SU-DHL-6 (cell line): ENCODE measurements around the gene ADAT3.

Experiments
- H2AFZ ChIP-seq: fragments of 200-600 bp; sonication (generic); 2 replicates; pipeline ENCODE4 v1.6.1; 2014; ENCODE audit warnings: low read depth, mild to moderate bottlenecking, moderate library complexity, mixed read lengths, antibody characterized with exemption, low read length; ENCODE audit not compliant: severe bottlenecking
- H3F3A ChIP-seq: fragments of 200-600 bp; shearing (Covaris generic); 2 replicates; pipeline ENCODE4 v1.6.0; 2016; ENCODE audit warnings: antibody characterized with exemption, mild to moderate bottlenecking; ENCODE audit not compliant: insufficient read depth
- H3K27ac ChIP-seq: fragments of 200-600 bp; sonication (generic); 2 replicates; pipeline ENCODE4 v1.5.1; 2016; ENCODE audit warnings: low read depth, mild to moderate bottlenecking, low read length, moderate library complexity, mixed read lengths
- H3K27me3 ChIP-seq: fragments of 200-600 bp; sonication (generic), shearing (Covaris generic); 2 replicates; pipeline ENCODE4 v1.6.0; 2014; ENCODE audit warnings: mild to moderate bottlenecking, low read length
- H3K36me3 ChIP-seq: fragments of 200-600 bp; sonication (generic); 2 replicates; pipeline ENCODE4 v1.6.1; 2014; ENCODE audit warnings: mild to moderate bottlenecking, low read length, mixed read lengths
- H3K4me2 ChIP-seq: fragments of 300-600, 200-600 bp; shearing (Covaris generic), sonication (generic); 2 replicates; pipeline ENCODE4 v1.6.0; 2014; ENCODE audit warnings: low read length, low read depth, mild to moderate bottlenecking; ENCODE audit not compliant: poor library complexity, severe bottlenecking
- H3K4me3 ChIP-seq: fragments of 200-600 bp; sonication (generic); 2 replicates; pipeline ENCODE4 v1.5.1; 2014; ENCODE audit warnings: antibody characterized with exemption, low read length, mild to moderate bottlenecking, mixed read lengths; ENCODE audit not compliant: insufficient read depth, poor library complexity, severe bottlenecking
- H3K79me2 ChIP-seq: fragments of 200-600 bp; sonication (generic); 2 replicates; pipeline ENCODE4 v1.6.1; 2014; ENCODE audit warnings: mild to moderate bottlenecking, low read length, moderate library complexity; ENCODE audit not compliant: insufficient read depth
- H3K9ac ChIP-seq: fragments of 200-600 bp; sonication (generic); 2 replicates; pipeline ENCODE4 v1.7.0; 2014; ENCODE audit warnings: mild to moderate bottlenecking, low read length
- H3K9me2 ChIP-seq: fragments of 200-600 bp; sonication (generic); replicated peaks from 2 replicates; pipeline ENCODE4 v1.6.1; 2014; ENCODE audit warnings: low read length; ENCODE audit not compliant: insufficient read depth
- H3K9me3 ChIP-seq: fragments of 200-600 bp; sonication (generic); 2 replicates; pipeline ENCODE4 v1.6.1; 2014; ENCODE audit warnings: low read length, mixed read lengths; ENCODE audit not compliant: insufficient read depth
- H4K20me1 ChIP-seq: fragments of 200-600 bp; sonication (generic); 2 replicates; pipeline ENCODE4 v1.6.1; 2014; ENCODE audit warnings: low read depth, mild to moderate bottlenecking, antibody characterized with exemption, low read length, moderate library complexity, mixed read lengths
- EZH2phosphoT487 ChIP-seq: fragments of 200-600 bp; sonication (generic), shearing (Covaris generic); conservative IDR thresholded peaks from 2 replicates; pipeline ENCODE4 v1.6.1; 2018; ENCODE audit warnings: mild to moderate bottlenecking, antibody characterized with exemption, low read length, moderate library complexity, mixed read lengths
- TF ChIP-seq, protein P1 (sequence below): fragments of 200-600 bp; sonication (generic); IDR thresholded peaks from one replicate; pipeline ENCODE4 v1.5.1; 2017; ENCODE audit warnings: antibody characterized with exemption, mild to moderate bottlenecking, low read length, moderate library complexity; ENCODE audit not compliant: insufficient read depth, poor library complexity, severe bottlenecking

ADAT3 gene

GRCh38 chr19:1931445-1931844 lies 26.2 kb downstream of the ADAT3 start:
- H3K4me2 ChIP-seq: no peak overlapping the region
- H3K79me2 ChIP-seq: no peaks in the 10 kb centered on the region
- H3K9me3 ChIP-seq: no peaks in the 10 kb centered on the region
- H3K36me3 ChIP-seq: no peaks in the 10 kb centered on the region
- H2AFZ ChIP-seq: no peak overlapping the region
- H3K4me3 ChIP-seq: no peak overlapping the region
- H4K20me1 ChIP-seq: no peaks in the 10 kb centered on the region
- no peak overlapping the region for H3K9ac ChIP-seq
- no peak overlapping the region for H3K27ac ChIP-seq
- H3K9me2 ChIP-seq: no peaks in the 10 kb centered on the region
- no peaks in the 10 kb centered on the region for H3K27me3 ChIP-seq
- H3F3A ChIP-seq: no peaks in the 10 kb centered on the region
- TF ChIP-seq, protein P1, sequence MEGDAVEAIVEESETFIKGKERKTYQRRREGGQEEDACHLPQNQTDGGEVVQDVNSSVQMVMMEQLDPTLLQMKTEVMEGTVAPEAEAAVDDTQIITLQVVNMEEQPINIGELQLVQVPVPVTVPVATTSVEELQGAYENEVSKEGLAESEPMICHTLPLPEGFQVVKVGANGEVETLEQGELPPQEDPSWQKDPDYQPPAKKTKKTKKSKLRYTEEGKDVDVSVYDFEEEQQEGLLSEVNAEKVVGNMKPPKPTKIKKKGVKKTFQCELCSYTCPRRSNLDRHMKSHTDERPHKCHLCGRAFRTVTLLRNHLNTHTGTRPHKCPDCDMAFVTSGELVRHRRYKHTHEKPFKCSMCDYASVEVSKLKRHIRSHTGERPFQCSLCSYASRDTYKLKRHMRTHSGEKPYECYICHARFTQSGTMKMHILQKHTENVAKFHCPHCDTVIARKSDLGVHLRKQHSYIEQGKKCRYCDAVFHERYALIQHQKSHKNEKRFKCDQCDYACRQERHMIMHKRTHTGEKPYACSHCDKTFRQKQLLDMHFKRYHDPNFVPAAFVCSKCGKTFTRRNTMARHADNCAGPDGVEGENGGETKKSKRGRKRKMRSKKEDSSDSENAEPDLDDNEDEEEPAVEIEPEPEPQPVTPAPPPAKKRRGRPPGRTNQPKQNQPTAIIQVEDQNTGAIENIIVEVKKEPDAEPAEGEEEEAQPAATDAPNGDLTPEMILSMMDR: no peak
- no peak for TF ChIP-seq EZH2phosphoT487

DNA sequence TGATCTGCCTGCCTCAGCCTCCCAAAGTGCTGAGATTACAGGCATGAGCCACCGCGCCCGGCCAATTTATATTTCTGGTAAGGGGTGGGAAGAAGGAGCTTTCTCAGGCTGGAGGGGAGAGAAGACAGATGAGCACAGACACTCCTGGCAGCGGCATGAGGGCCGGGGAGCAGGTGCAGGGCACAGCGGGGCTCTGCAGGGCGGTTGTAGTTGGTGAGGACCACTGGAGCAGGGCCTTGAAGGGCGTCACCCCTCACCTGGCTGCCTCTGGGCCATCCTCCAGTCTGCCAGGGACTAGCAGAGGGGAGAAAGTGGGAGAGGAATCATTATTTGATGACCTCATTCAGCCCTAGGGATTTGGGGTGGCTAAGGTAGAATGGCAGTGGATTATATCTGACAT lies 27.2 kb downstream of the ADAT3 start:
- TF ChIP-seq, protein P1: no peak

DNA sequence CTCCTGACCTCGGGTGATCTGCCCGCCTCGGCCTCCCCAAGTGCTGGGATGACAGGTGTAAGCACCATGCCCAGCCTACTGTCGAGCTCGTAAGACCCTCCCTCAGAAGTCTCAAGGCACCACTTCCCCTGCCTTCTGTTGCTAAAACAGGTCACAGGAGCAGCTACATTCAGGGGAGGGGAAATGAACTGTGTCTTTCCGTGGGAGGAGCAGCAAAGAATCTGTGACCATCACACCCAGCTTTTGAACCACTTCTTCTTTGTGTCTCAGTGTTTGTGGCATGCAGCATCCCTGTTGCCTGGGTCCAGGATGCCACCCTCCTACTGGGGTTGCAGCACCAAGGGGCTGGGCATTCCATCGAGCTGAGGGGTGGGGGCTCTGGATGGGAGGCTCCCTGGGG lies 28.0 kb downstream of the ADAT3 start:
- H2AFZ ChIP-seq: no peak overlapping the region
- no peak overlapping the region for H3K27ac ChIP-seq
- H3F3A ChIP-seq: no peaks in the 10 kb centered on the region
- H3K4me3 ChIP-seq: no peak overlapping the region
- no peaks in the 10 kb centered on the region for H4K20me1 ChIP-seq
- H3K4me2 ChIP-seq: no peak overlapping the region
- no peaks in the 10 kb centered on the region for H3K79me2 ChIP-seq
- no peaks in the 10 kb centered on the region for H3K36me3 ChIP-seq
- H3K9me3 ChIP-seq: no peaks in the 10 kb centered on the region
- no peak for TF ChIP-seq EZH2phosphoT487
- TF ChIP-seq, protein P1: no peak
- H3K9ac ChIP-seq: no peak overlapping the region
- no peaks in the 10 kb centered on the region for H3K27me3 ChIP-seq
- no peaks in the 10 kb centered on the region for H3K9me2 ChIP-seq

More for the DNA sequence above, 27.2 kb downstream of the ADAT3 start:
- no peak overlapping the region for H3K4me2 ChIP-seq
- H3K27me3 ChIP-seq: no peaks in the 10 kb centered on the region
- no peaks in the 10 kb centered on the region for H3K9me3 ChIP-seq
- H3K4me3 ChIP-seq: no peak overlapping the region
- no peak overlapping the region for H3K9ac ChIP-seq
- no peak overlapping the region for H2AFZ ChIP-seq
- H4K20me1 ChIP-seq: no peaks in the 10 kb centered on the region
- no peaks in the 10 kb centered on the region for H3K36me3 ChIP-seq
- no peak overlapping the region for H3K27ac ChIP-seq
- no peaks in the 10 kb centered on the region for H3K9me2 ChIP-seq
- H3F3A ChIP-seq: no peaks in the 10 kb centered on the region
- H3K79me2 ChIP-seq: no peaks in the 10 kb centered on the region

DNA sequence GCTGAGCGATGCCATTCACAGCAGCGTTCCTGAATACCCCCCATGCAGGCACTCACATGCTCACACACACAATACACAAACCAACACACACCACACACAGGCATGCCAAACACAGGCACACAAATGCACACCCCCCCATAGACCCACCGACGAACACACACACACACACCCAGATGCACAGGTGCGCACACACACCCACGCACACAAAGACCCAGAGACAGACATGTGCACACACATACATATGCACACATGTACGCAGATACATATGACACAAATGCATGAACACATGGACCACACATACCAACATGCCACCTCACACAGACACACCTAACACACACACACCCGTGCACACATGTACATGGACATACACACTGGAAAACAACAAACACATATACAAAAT lies 28.7 kb downstream of the ADAT3 start:
- Histone ChIP-seq H3K4me2 (no peak overlapping the region), H3K79me2 (no peaks in the 10 kb centered on the region), H2AFZ (no peak overlapping the region), H3K27ac (no peak overlapping the region), H3K4me3 (no peak overlapping the region), H3F3A (no peaks in the 10 kb centered on the region), H3K9me2 (no peaks in the 10 kb centered on the region), H3K9ac (no peak overlapping the region), H4K20me1 (no peaks in the 10 kb centered on the region), H3K36me3 (no peaks in the 10 kb centered on the region), H3K9me3 (no peaks in the 10 kb centered on the region), H3K27me3 (no peaks in the 10 kb centered on the region)
- TF ChIP-seq, protein P1: no peak
- no peak for TF ChIP-seq EZH2phosphoT487
